OCI-M2 (cell line): ENCODE results near the gene AKTIP.

ENCODE experiments used
- DNase-seq: peaks from one replicate; lab custom pipeline; 2025; ENCODE audit not compliant: unreplicated experiment; lab: John Stamatoyannopoulos, UW

The AKTIP gene

GRCh38 chr16:53482123-53482522 is 20.9 kb downstream of the AKTIP start:
- DNase-seq: no peak

- DNase-seq: no peak
These were observed 22.6 kb downstream of the AKTIP start for GRCh38 chr16:53480394-53480793.

GRCh38 chr16:53478965-53479364 is 24.0 kb downstream of the AKTIP start:
- DNase-seq: no peak

- no peak for DNase-seq
These were observed 26.1 kb downstream of the AKTIP start for GRCh38 chr16:53476867-53477266.

DNA sequence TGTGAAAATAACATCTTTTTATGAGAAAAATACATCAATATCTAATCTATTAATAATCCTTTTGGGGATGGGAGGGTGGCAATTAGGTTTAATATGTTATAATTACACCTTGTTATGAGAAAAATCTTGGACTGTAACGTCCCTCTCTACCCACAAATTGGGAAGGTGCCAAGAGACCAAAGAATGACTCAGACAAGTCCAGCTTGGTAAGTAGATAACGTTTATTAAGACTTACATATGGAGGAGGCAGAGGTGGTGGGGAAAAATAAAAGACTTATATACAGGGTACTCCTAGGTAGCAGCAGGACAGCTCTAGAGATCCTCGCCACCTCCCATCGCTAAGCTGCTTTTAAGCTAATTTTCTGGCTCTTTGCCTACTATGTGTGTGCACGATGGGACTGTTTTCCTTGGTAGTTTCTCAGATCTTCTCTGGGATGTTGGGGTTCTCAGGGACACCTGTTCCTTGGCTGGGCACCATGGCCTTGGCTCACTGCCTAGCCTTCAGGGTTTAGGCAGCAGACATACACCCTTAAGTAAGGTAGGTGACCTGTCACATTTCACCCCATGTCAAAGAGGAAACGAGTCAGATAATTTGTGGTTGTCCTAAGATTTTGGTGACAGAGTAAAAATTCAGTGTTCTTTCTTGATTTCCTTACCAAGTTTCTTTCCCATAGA is 37.3 kb downstream of the AKTIP start:
- no peak for DNase-seq

- no peak for DNase-seq
These were observed 44.4 kb downstream of the AKTIP start for GRCh38 chr16:53458635-53459034.

- no peak for DNase-seq
These were observed 45.3 kb downstream of the AKTIP start for GRCh38 chr16:53457670-53458069.

DNA sequence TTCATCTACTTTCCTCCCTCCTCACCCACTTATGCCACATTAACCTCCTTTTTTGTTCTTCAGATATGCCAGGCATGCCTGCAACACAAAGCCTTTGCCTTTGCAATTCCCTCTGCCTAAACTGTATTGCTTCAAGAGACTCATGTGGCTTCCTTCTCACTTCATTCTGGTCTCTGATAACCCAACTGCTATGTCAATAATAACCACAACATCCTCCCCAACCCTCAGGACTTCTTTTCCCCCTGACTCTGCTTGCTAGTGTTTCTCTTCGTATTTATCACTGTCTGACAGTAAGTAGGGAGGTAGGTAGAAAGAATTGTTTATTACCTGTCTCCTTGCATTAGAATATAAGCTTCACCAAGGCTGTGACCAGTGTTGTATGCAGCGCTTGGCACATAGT is 46.4 kb downstream of the AKTIP start:
- DNase-seq: no peak

DNA sequence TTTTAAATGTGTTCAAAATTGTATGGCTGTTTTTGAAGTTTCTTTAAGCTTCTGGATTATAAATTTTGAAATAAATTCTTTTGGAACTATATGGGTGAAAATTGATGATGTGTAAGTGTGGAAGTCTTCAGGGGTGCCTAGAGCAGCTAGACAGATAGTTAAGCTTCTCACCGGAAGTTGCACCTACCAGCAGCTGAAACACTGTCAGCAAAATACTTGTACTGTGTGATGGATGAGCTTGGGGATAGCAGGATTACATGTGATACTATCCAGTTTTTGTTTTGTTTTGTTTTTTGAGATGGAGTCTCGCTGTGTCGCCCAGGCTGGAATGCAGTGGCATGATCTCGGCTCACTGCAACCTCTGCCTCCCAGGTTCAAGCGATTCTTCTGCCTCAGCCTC is 49.1 kb downstream of the AKTIP start:
- DNase-seq: no peak

DNA sequence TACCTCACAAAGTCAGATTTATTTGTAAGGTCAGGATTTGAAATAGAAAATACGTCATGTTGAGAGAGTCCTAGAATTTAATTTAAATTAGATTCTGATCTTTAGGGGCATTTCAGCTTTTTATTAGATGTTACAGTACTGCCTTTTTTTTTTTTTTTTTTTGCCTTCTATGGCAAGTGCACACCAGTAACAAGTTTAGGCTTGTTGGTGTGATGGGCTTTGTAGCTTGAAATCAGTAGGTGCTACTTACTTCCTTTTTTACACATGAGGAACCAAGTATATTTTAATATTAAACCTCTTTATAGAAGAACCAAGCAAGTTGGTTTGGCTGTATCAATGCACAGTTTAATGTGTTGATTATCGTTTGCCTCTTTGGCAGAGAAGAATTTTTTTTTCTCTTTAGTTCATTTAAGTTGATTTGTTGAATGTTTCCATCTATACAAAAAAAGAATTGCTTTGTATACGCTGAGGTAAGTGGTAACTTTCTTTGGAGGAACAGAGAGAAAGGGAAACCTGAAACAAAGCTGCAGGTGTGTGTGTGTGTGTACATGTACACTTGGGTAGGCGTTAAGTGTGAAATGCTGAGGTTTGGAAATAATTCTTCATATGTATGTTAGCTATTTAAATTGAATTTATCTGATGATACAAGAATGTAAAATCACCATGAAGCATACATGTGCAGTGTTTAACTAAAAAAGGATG is 53.0 kb downstream of the AKTIP start:
- DNase-seq: no peak

- DNase-seq: no peak
These were observed 56.9 kb downstream of the AKTIP start for GRCh38 chr16:53446090-53446489.

DNA sequence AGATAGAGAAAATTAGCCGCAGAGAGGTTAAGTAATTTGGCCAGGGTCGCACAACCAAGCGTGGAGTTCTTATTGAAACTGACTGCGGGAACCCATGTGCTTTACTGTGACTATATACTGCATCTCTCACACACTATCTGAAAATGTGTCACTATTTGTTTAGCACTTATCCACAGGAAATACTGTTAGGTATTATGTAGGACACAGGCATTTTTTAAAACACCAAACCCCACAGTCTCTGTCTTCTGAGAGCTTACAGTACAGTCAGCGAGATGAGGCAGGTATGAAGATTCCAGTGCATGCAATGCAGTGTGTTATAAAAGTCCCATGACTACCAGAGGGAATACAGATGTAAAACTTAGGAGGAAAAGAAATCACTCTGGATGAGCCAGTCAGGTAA is 57.5 kb downstream of the AKTIP start:
- DNase-seq: no peak
